ENCODE data around the gene PRKG1.

The PRKG1 gene

GRCh38 chr10:51745397-51745796 is 671.1 kb downstream of the PRKG1 start:
- TF ChIP-seq SIN3A (IDR thresholded peaks at IDR 0.05; ENCODE audit: borderline replicate concordance, insufficient read depth, low read length) (no peak), REST (IDR thresholded peaks at IDR 0.05; ENCODE audit: insufficient read depth in 1 of 2, low read depth in 2 of 2, low read length in 2 of 2) (no peak), POLR2AphosphoS5 (IDR thresholded peaks at IDR 0.05; ENCODE audit: low read depth, low read length) (no peak), TAF1 (IDR thresholded peaks at IDR 0.05; ENCODE audit: borderline replicate concordance, insufficient read depth, low read length) (no peak), FOXP2 (optimal IDR thresholded peaks at IDR 0.05; ENCODE audit: borderline replicate concordance, extremely low read depth, extremely low read length, insufficient read depth) (no peak)

GRCh38 chr10:51747216-51747615 is 672.9 kb downstream of the PRKG1 start:
- no peak for TF ChIP-seq REST (IDR thresholded peaks at IDR 0.05; ENCODE audit: insufficient read depth in 1 of 2, low read depth in 2 of 2, low read length in 2 of 2)
- TF ChIP-seq TAF1 (IDR thresholded peaks at IDR 0.05; ENCODE audit: borderline replicate concordance, insufficient read depth, low read length), result no peak
- TF ChIP-seq FOXP2 (optimal IDR thresholded peaks at IDR 0.05; ENCODE audit: borderline replicate concordance, extremely low read depth, extremely low read length, insufficient read depth), result no peak
- no peak for TF ChIP-seq POLR2AphosphoS5 (IDR thresholded peaks at IDR 0.05; ENCODE audit: low read depth, low read length)
- no peak for TF ChIP-seq SIN3A (IDR thresholded peaks at IDR 0.05; ENCODE audit: borderline replicate concordance, insufficient read depth, low read length)

- no peak for TF ChIP-seq FOXP2 (optimal IDR thresholded peaks at IDR 0.05; ENCODE audit: borderline replicate concordance, extremely low read depth, extremely low read length, insufficient read depth)
- TF ChIP-seq SIN3A (IDR thresholded peaks at IDR 0.05; ENCODE audit: borderline replicate concordance, insufficient read depth, low read length), result no peak
- TF ChIP-seq POLR2AphosphoS5 (IDR thresholded peaks at IDR 0.05; ENCODE audit: low read depth, low read length), result no peak
- TF ChIP-seq TAF1 (IDR thresholded peaks at IDR 0.05; ENCODE audit: borderline replicate concordance, insufficient read depth, low read length), result no peak
- no peak for TF ChIP-seq REST (IDR thresholded peaks at IDR 0.05; ENCODE audit: insufficient read depth in 1 of 2, low read depth in 2 of 2, low read length in 2 of 2)
Observed at GRCh38 chr10:51748959-51749358, 674.7 kb downstream of the PRKG1 start.

GRCh38 chr10:51758366-51758765 is 684.1 kb downstream of the PRKG1 start:
- TF ChIP-seq REST (IDR thresholded peaks at IDR 0.05; ENCODE audit: insufficient read depth in 1 of 2, low read depth in 2 of 2, low read length in 2 of 2), result no peak
- TF ChIP-seq SIN3A (IDR thresholded peaks at IDR 0.05; ENCODE audit: borderline replicate concordance, insufficient read depth, low read length), result no peak
- no peak for TF ChIP-seq FOXP2 (optimal IDR thresholded peaks at IDR 0.05; ENCODE audit: borderline replicate concordance, extremely low read depth, extremely low read length, insufficient read depth)
- no peak for TF ChIP-seq POLR2AphosphoS5 (IDR thresholded peaks at IDR 0.05; ENCODE audit: low read depth, low read length)
- TF ChIP-seq TAF1 (IDR thresholded peaks at IDR 0.05; ENCODE audit: borderline replicate concordance, insufficient read depth, low read length), result no peak
